SU-DHL-6 (cell line): ENCODE data around the gene ATAD2B.

Source experiments
- H2AFZ ChIP-seq: fragments of 200-600 bp; sonication (generic); 2 replicates; pipeline ENCODE4 v1.6.1; 2014; ENCODE audit warnings: low read depth, mild to moderate bottlenecking, moderate library complexity, mixed read lengths, antibody characterized with exemption, low read length; ENCODE audit not compliant: severe bottlenecking
- H3F3A ChIP-seq: fragments of 200-600 bp; shearing (Covaris generic); 2 replicates; pipeline ENCODE4 v1.6.0; 2016; ENCODE audit warnings: antibody characterized with exemption, mild to moderate bottlenecking; ENCODE audit not compliant: insufficient read depth
- H3K27ac ChIP-seq: fragments of 200-600 bp; sonication (generic); 2 replicates; pipeline ENCODE4 v1.5.1; 2016; ENCODE audit warnings: low read depth, mild to moderate bottlenecking, low read length, moderate library complexity, mixed read lengths
- H3K27me3 ChIP-seq: fragments of 200-600 bp; sonication (generic), shearing (Covaris generic); 2 replicates; pipeline ENCODE4 v1.6.0; 2014; ENCODE audit warnings: mild to moderate bottlenecking, low read length
- H3K36me3 ChIP-seq: fragments of 200-600 bp; sonication (generic); 2 replicates; pipeline ENCODE4 v1.6.1; 2014; ENCODE audit warnings: mild to moderate bottlenecking, low read length, mixed read lengths
- H3K4me2 ChIP-seq: fragments of 300-600, 200-600 bp; shearing (Covaris generic), sonication (generic); 2 replicates; pipeline ENCODE4 v1.6.0; 2014; ENCODE audit warnings: low read length, low read depth, mild to moderate bottlenecking; ENCODE audit not compliant: poor library complexity, severe bottlenecking
- H3K4me3 ChIP-seq: fragments of 200-600 bp; sonication (generic); 2 replicates; pipeline ENCODE4 v1.5.1; 2014; ENCODE audit warnings: antibody characterized with exemption, low read length, mild to moderate bottlenecking, mixed read lengths; ENCODE audit not compliant: insufficient read depth, poor library complexity, severe bottlenecking
- H3K79me2 ChIP-seq: fragments of 200-600 bp; sonication (generic); 2 replicates; pipeline ENCODE4 v1.6.1; 2014; ENCODE audit warnings: mild to moderate bottlenecking, low read length, moderate library complexity; ENCODE audit not compliant: insufficient read depth
- H3K9ac ChIP-seq: fragments of 200-600 bp; sonication (generic); 2 replicates; pipeline ENCODE4 v1.7.0; 2014; ENCODE audit warnings: mild to moderate bottlenecking, low read length
- H3K9me2 ChIP-seq: fragments of 200-600 bp; sonication (generic); replicated peaks from 2 replicates; pipeline ENCODE4 v1.6.1; 2014; ENCODE audit warnings: low read length; ENCODE audit not compliant: insufficient read depth
- H3K9me3 ChIP-seq: fragments of 200-600 bp; sonication (generic); 2 replicates; pipeline ENCODE4 v1.6.1; 2014; ENCODE audit warnings: low read length, mixed read lengths; ENCODE audit not compliant: insufficient read depth
- H4K20me1 ChIP-seq: fragments of 200-600 bp; sonication (generic); 2 replicates; pipeline ENCODE4 v1.6.1; 2014; ENCODE audit warnings: low read depth, mild to moderate bottlenecking, antibody characterized with exemption, low read length, moderate library complexity, mixed read lengths
- CTCF ChIP-seq: fragments of 200-600 bp; sonication (generic); IDR thresholded peaks from one replicate; pipeline ENCODE4 v1.5.1; 2017; ENCODE audit warnings: antibody characterized with exemption, mild to moderate bottlenecking, low read length, moderate library complexity; ENCODE audit not compliant: insufficient read depth, poor library complexity, severe bottlenecking
- EZH2phosphoT487 ChIP-seq: fragments of 200-600 bp; sonication (generic), shearing (Covaris generic); conservative IDR thresholded peaks from 2 replicates; pipeline ENCODE4 v1.6.1; 2018; ENCODE audit warnings: mild to moderate bottlenecking, antibody characterized with exemption, low read length, moderate library complexity, mixed read lengths

The ATAD2B gene

GRCh38 chr2:23835988-23836387 lies 90.9 kb downstream of the ATAD2B start:
- Histone ChIP-seq H3K4me2 (no peak overlapping the region), H3K4me3 (no peak overlapping the region), H2AFZ (no peak overlapping the region), H3K9me2 (no peaks in the 10 kb centered on the region), H3K27ac (no peak overlapping the region), H3K36me3 (0 out of 2 replicates have a peak, but pooled peaks cover 4% of the 10 kb centered on the region), H3F3A (no peaks in the 10 kb centered on the region), H3K9ac (no peak overlapping the region), H3K27me3 (no peaks in the 10 kb centered on the region), H3K79me2 (no peaks in the 10 kb centered on the region), H3K9me3 (no peaks in the 10 kb centered on the region), H4K20me1 (no peaks in the 10 kb centered on the region)
- no peak for TF ChIP-seq EZH2phosphoT487
- no peak for TF ChIP-seq CTCF

GRCh38 chr2:23835423-23835822 lies 91.5 kb downstream of the ATAD2B start:
- Histone ChIP-seq H2AFZ (no peak overlapping the region), H4K20me1 (no peaks in the 10 kb centered on the region), H3F3A (no peaks in the 10 kb centered on the region), H3K27me3 (no peaks in the 10 kb centered on the region), H3K9me2 (no peaks in the 10 kb centered on the region), H3K9me3 (no peaks in the 10 kb centered on the region), H3K4me2 (no peak overlapping the region), H3K36me3 (0 out of 2 replicates have a peak, but pooled peaks cover 4% of the 10 kb centered on the region), H3K9ac (no peak overlapping the region), H3K79me2 (no peaks in the 10 kb centered on the region), H3K4me3 (no peak overlapping the region), H3K27ac (no peak overlapping the region)
- no peak for TF ChIP-seq CTCF
- TF ChIP-seq EZH2phosphoT487 = no peak

- H2AFZ ChIP-seq = no peak overlapping the region
- H3K4me2 ChIP-seq = no peak overlapping the region
- peaks cover 21% of the 10 kb centered on the region for H3F3A ChIP-seq
- H3K9me3 ChIP-seq = no peaks in the 10 kb centered on the region
- no peak overlapping the region for H3K9ac ChIP-seq
- no peaks in the 10 kb centered on the region for H3K9me2 ChIP-seq
- TF ChIP-seq CTCF = no peak
- no peak for TF ChIP-seq EZH2phosphoT487
- H4K20me1 ChIP-seq = no peaks in the 10 kb centered on the region
- no peak overlapping the region for H3K4me3 ChIP-seq
- no peak overlapping the region for H3K27ac ChIP-seq
- H3K27me3 ChIP-seq = no peaks in the 10 kb centered on the region
- H3K79me2 ChIP-seq = no peaks in the 10 kb centered on the region
- no peaks in the 10 kb centered on the region for H3K36me3 ChIP-seq
Measured at GRCh38 chr2:23828986-23829385, 97.9 kb downstream of the ATAD2B start.
